HepG2 (cell line): Measurements from ENCODE around the gene CYRIA. TPM values are rescaled to one million over a fixed set of nuclear protein-coding genes. Genes with fewer than 3 reads are reported as not detected.

Experiments used
- ATAC-seq: fragments of 200-7000 bp; cut with Tn5 transposase; 3 replicates; pipeline ENCODE4 v1.9.1; 2020; ENCODE audit warnings: mild to moderate bottlenecking, moderate library complexity
- BruUV-seq: library from RNA; stranded (reverse); fragments of 400-500 nt; replicated peaks from 2 replicates; lab custom pipeline; 2021; lab: Mats Ljungman, UMichigan
- CTCF ChIA-PET: fragments of 300-600 bp; formaldehyde crosslinking; extraction: SDS; loops from one replicate; lab custom pipeline; 2021; ENCODE audit warnings: low total read pairs, inconsistent platforms, low intra/inter-chr PET ratio; lab: Yijun Ruan, JAX
- POLR2A ChIA-PET: fragments of 350-600 bp; sonication (Branson Sonifier 250); formaldehyde crosslinking; loops from one replicate; lab custom pipeline; 2020; ENCODE audit warnings: antibody characterized with exemption, inconsistent platforms; lab: Yijun Ruan, JAX
- DNase-seq: peaks from one replicate; pipeline ENCODE4 v3.0.0-alpha.2; 2015; ENCODE audit warnings: low spot score
- FAIRE-seq: peaks from 3 replicates; lab custom pipeline; 2011; peaks lifted over from hg19 to GRCh38; lab: Jason Lieb, UNC
- H2AFZ ChIP-seq: one replicate; pipeline ENCODE4 v1.6.1; 2011; ENCODE audit warnings: low read length, inconsistent platforms
- H3K27ac ChIP-seq: fragments of 300-600 bp; 3 replicates; pipeline ENCODE4 v1.8.0; 2011; ENCODE audit warnings: mixed run types, mild to moderate bottlenecking, mixed read lengths, low read length, inconsistent platforms; ENCODE audit not compliant: insufficient read depth; ENCODE audit errors: extremely low read length
- H3K27me3 ChIP-seq, 2 experiments: fragments of 200-600 bp in 1 of 2; 2 replicates in 1 of 2; 3 replicates in 1 of 2; pipeline versions ENCODE4 v1.6.0 to v1.8.0; 2011; ENCODE audit warnings: low read length in 2 of 2, mild to moderate bottlenecking in 2 of 2, moderate library complexity in 2 of 2, inconsistent platforms in 1 of 2; ENCODE audit not compliant: insufficient read depth in 2 of 2, control insufficient read depth in 1 of 2
- H3K36me3 ChIP-seq, 2 experiments: fragments of 200-600 bp in 1 of 2; replicated peaks in 1 of 2; 2 replicates in 1 of 2; 3 replicates in 1 of 2; pipeline versions ENCODE4 v1.5.1 to v1.8.0; 2011; ENCODE audit warnings: low read length in 2 of 2, inconsistent platforms in 1 of 2; ENCODE audit not compliant: insufficient read depth in 2 of 2, control insufficient read depth in 1 of 2
- H3K4me1 ChIP-seq: 2 replicates; pipeline ENCODE4 v1.5.1; 2012; ENCODE audit warnings: low read length, inconsistent platforms; ENCODE audit not compliant: insufficient read depth
- H3K4me2 ChIP-seq: 2 replicates; pipeline ENCODE4 v1.6.0; 2011; ENCODE audit warnings: low read depth, low read length, inconsistent platforms
- H3K4me3 ChIP-seq, 3 experiments: fragments of 200-600 bp in 1 of 3; sonication (generic), shearing (Covaris generic) in 1 of 3; replicated peaks in 1 of 3; 2 replicates each; pipeline ENCODE4 v1.5.1; 2011 to 2016; ENCODE audit warnings: low read length in 3 of 3, inconsistent platforms in 2 of 3, low read depth in 2 of 3, mild to moderate bottlenecking in 2 of 3, control low read depth in 1 of 3, mixed read lengths in 1 of 3; ENCODE audit not compliant: insufficient read depth in 1 of 3
- H3K79me2 ChIP-seq: one replicate; pipeline ENCODE4 v1.6.1; 2011; ENCODE audit warnings: low read length, inconsistent platforms; ENCODE audit not compliant: insufficient read depth
- H3K9ac ChIP-seq: 2 replicates; pipeline ENCODE4 v1.6.0; 2011; ENCODE audit warnings: mild to moderate bottlenecking, low read depth, low read length, inconsistent platforms; ENCODE audit not compliant: insufficient read depth
- H3K9me3 ChIP-seq: 2 replicates; pipeline ENCODE4 v1.5.1; 2012; ENCODE audit warnings: mild to moderate bottlenecking, low read length
- H4K20me1 ChIP-seq: 2 replicates; pipeline ENCODE4 v1.6.0; 2011; ENCODE audit warnings: inconsistent platforms, mild to moderate bottlenecking, low read length, moderate library complexity; ENCODE audit not compliant: insufficient read depth
- CEBPB ChIP-seq: IDR thresholded peaks from 2 replicates; pipeline ENCODE4 v1.6.1; 2011; ENCODE audit warnings: low read depth, low read length, improper control_type of control experiment, borderline replicate concordance
- FOSL2 ChIP-seq: sonication (generic); formaldehyde crosslinking; IDR thresholded peaks from 2 replicates; pipeline ENCODE4 v1.4.0; 2020; ENCODE audit warnings: missing genetic modification reagents
- JDP2 ChIP-seq: sonication (generic); formaldehyde crosslinking; IDR thresholded peaks from 2 replicates; pipeline ENCODE4 v1.8.1; 2022; ENCODE audit warnings: missing genetic modification reagents, borderline replicate concordance
- MTA3 ChIP-seq: sonication (generic); formaldehyde crosslinking; IDR thresholded peaks from 2 replicates; pipeline ENCODE4 v1.4.0; 2020; ENCODE audit warnings: missing genetic modification reagents
- MXD4 ChIP-seq: IDR thresholded peaks from 2 replicates; pipeline ENCODE4 v1.6.1; 2016; ENCODE audit warnings: mild to moderate bottlenecking, missing biosample characterization, missing genetic modification reagents
- RORA ChIP-seq: sonication (generic); formaldehyde crosslinking; IDR thresholded peaks from 2 replicates; pipeline ENCODE4 v1.5.0; 2020; ENCODE audit warnings: mild to moderate bottlenecking, missing genetic modification reagents, moderate library complexity
- TP53 ChIP-seq: sonication (generic); formaldehyde crosslinking; conservative IDR thresholded peaks from 2 replicates; pipeline ENCODE4 v1.4.0; 2020; ENCODE audit warnings: missing genetic modification reagents
- ZNF383 ChIP-seq: sonication (generic); formaldehyde crosslinking; IDR thresholded peaks from 2 replicates; pipeline ENCODE4 v1.4.0; 2020; ENCODE audit warnings: missing genetic modification reagents, mild to moderate bottlenecking, borderline replicate concordance
- ZNF790 ChIP-seq: sonication (generic); formaldehyde crosslinking; IDR thresholded peaks from 2 replicates; pipeline ENCODE4 v1.8.0; 2022; ENCODE audit warnings: missing genetic modification reagents, mild to moderate bottlenecking, borderline replicate concordance
- ZNF891 ChIP-seq: sonication (generic); formaldehyde crosslinking; IDR thresholded peaks from 2 replicates; pipeline ENCODE4 v1.5.0; 2020; ENCODE audit warnings: mild to moderate bottlenecking, missing genetic modification reagents
- ZXDC ChIP-seq: sonication (generic); formaldehyde crosslinking; IDR thresholded peaks from 2 replicates; pipeline ENCODE4 v1.5.0; 2020; ENCODE audit warnings: mild to moderate bottlenecking, missing genetic modification reagents
- WGBS: methylation state at CpG from one replicate; pipeline ENCODE4 v1.1.6; 2017; ENCODE audit warnings: low lambda C conversion rate; 5-methylcytosine and 5-hydroxymethylcytosine counted together
- in situ Hi-C: cut with HindIII; loops from 2 replicates; pipeline ENCODE4 v1.10.0; 2017; ENCODE audit warnings: low pct_unique_long_range_greater_than_20kb; ENCODE audit not compliant: extremely low pct_ligation_motif_present
- intact Hi-C: fragments of 100-400 bp; cut with micrococcal nuclease; formaldehyde crosslinking; loops from one replicate; pipeline ENCODE4 v1.10.0; 2022; ENCODE audit not compliant: unreplicated experiment
- polyA plus RNA-seq, 8 experiments: library from polyadenylated mRNA; depleted of rRNA in 3 of 8; stranded (reverse) in 7 of 8; unstranded in 1 of 8; fragments of >200 nt; fragmentation: Illumina TruSeq in 4 of 8; extraction: Trizol in 4 of 8; gene quantifications; 2 replicates each; pipeline versions ENCODE4 v1.2.1 to v1.2.3, GENCODE V29; 2011 to 2016; ENCODE audit warnings: low read depth in 4 of 8, missing spikeins in 1 of 8, mixed read lengths in 1 of 8; ENCODE audit not compliant: insufficient read depth in 1 of 8
- total RNA-seq, 5 experiments: library from RNA; depleted of rRNA; stranded (reverse); fragments of >200 nt; fragmentation: Illumina TruSeq; extraction: Trizol; gene quantifications; 2 replicates each; pipeline ENCODE4 v1.2.3, GENCODE V29; 2016; ENCODE audit warnings: low read depth in 1 of 5
- TF ChIP-seq, protein P1 (sequence below): IDR thresholded peaks from 2 replicates; pipeline ENCODE4 v1.6.1; 2018; ENCODE audit warnings: missing genetic modification reagents, mild to moderate bottlenecking, missing compliant biosample characterization

CYRIA gene
- total and polyA plus RNA-seq, 2 of the 13 experiments (the other 11 are each of a cell fraction or from before 2014, with no cell fraction given): 0.09 TPM; not detected in 1

DNA sequence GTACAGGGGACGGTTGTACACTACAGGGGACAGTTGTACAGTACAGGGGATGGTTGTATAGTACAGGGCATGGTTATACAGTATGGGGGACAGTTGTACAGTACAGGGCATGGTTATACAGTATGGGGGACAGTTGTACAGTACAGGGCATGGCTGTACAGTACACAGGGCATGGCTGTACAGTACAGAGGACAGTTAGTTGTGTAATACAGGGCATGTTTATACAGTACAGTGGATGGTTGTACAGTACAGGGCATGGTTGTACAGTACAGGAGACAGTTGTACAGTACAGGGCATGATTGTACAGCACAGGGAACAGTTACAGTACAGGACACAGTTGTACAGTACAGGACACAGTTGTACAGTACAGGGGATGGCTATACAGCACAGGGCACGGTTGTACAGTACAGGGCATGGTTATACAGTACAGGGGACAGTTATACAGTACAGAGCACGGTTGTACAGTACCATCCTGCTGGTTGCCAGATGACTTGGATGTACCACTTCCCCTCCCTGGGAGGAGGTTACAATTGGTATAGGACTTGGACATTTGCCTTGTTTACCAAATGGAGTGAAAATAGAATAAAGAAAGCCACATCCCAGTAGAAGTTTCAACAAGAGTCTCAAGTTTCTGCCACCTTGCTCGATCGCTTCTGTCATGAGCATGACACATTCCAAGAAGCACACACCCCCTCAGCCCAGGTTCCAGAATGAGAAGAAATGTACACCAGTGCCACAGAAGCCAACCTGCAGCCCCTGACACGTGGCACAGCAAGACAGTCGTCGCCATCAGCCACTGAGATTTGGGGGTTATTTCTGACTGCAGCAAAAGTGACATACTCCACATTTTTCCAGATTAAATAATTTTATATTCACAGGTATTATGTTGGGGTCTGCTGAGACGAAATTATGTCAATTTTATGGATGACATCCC is 16.0 kb downstream of the CYRIA start:
- Histone ChIP-seq H3K4me3 (no peak overlapping the region), H3K79me2 (no peaks in the 10 kb centered on the region), H4K20me1 (no peaks in the 10 kb centered on the region), H3K4me1 (peaks cover 13% of the 10 kb centered on the region)
- POLR2A ChIA-PET: no interaction called here
- no peak for FAIRE-seq
- TF ChIP-seq RORA (CRISPR knock-in tag): no peak
- TF ChIP-seq, protein P1, sequence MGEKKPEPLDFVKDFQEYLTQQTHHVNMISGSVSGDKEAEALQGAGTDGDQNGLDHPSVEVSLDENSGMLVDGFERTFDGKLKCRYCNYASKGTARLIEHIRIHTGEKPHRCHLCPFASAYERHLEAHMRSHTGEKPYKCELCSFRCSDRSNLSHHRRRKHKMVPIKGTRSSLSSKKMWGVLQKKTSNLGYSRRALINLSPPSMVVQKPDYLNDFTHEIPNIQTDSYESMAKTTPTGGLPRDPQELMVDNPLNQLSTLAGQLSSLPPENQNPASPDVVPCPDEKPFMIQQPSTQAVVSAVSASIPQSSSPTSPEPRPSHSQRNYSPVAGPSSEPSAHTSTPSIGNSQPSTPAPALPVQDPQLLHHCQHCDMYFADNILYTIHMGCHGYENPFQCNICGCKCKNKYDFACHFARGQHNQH (CRISPR knock-in tag): peak; percentile 90; the same call in 1 of the 2 replicates
- 0 out of 2 replicates have a peak, but pooled peaks have one; percentile 4 for TF ChIP-seq CEBPB
- no peak for TF ChIP-seq MXD4
- TF ChIP-seq, all 625 proteins: peak for 2
- DNase-seq (no peak), ATAC-seq (peak; percentile 77)
- CTCF ChIA-PET: no interaction called here
- Histone ChIP-seq H3K9me3 (no peaks in the 10 kb centered on the region), H3K27me3 (no peaks in the 10 kb centered on the region), H3K36me3 (no peaks in the 10 kb centered on the region), H2AFZ (no peak overlapping the region), H3K9ac (no peak overlapping the region), H3K4me2 (no peak overlapping the region), H3K27ac (no peak overlapping the region)
- intact Hi-C loops (no loop called here), in situ Hi-C loops (no loop called here)
- BruUV-seq: no TSS peak
- WGBS: 30% methylated on average over 9 of the region's 9 CpGs

DNA sequence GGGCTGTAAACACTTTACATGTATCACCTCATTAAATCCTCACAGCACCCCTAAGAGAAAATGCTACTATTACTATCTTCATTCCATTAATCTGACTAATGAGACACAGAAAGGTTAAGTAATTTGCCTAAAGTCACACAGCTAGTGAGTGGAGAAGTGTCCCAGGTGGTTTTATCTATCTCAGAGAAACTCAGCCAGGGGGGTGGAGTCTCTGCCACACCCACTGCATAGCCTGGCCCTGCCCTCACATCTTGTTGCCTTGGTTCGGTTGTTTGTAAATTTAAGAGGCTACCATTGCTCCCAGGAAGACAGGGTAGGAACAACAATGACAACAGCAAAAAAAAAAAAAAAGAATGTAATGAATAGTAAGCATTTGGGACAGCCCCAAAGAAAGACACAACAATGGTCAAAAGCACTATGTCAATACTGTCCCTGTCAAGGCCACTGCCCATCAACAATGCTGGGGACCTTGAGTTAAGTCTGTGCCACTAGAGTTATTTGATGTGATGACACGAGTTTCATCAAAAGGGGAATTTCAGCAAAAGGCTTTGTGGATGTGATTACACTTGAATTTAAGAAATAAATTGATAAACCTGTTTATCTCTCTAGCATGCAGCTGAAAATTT is 17.5 kb downstream of the CYRIA start:
- BruUV-seq: no TSS peak
- no peaks in the 10 kb centered on the region for H3K36me3 ChIP-seq
- H3K4me3 ChIP-seq: no peak overlapping the region
- no peak overlapping the region for H2AFZ ChIP-seq
- H4K20me1 ChIP-seq: no peaks in the 10 kb centered on the region
- WGBS: 33% methylated on average over 2 of the region's 2 CpGs
- H3K9me3 ChIP-seq: no peaks in the 10 kb centered on the region
- H3K27ac ChIP-seq: no peak overlapping the region
- H3K27me3 ChIP-seq: no peaks in the 10 kb centered on the region
- peaks cover 11% of the 10 kb centered on the region for H3K4me1 ChIP-seq
- no peak for FAIRE-seq
- no peaks in the 10 kb centered on the region for H3K79me2 ChIP-seq
- ChIA-PET CTCF (no interaction called here), POLR2A (no interaction called here)
- DNase-seq: no peak
- no peak for ATAC-seq
- in situ Hi-C loops: no loop called here
- no peak overlapping the region for H3K4me2 ChIP-seq
- intact Hi-C loops: no loop called here
- no peak overlapping the region for H3K9ac ChIP-seq
- TF ChIP-seq TP53 (CRISPR knock-in tag) (no peak), ZNF891 (no peak), ZXDC (no peak), ZNF383 (CRISPR knock-in tag) (no peak), MTA3 (no peak), JDP2 (CRISPR knock-in tag) (no peak), FOSL2 (CRISPR knock-in tag) (no peak), ZNF790 (CRISPR knock-in tag) (no peak)
